GM23338 (cell line): ENCODE data around the gene TINAGL1. TPM values are rescaled to one million over a fixed set of nuclear protein-coding genes. Genes with fewer than 3 reads are reported as not detected.

ENCODE experiments used
- ATAC-seq: fragments of 200-7000 bp; cut with Tn5 transposase; 3 replicates; pipeline ENCODE4 v1.9.1; 2020
- DNase-seq: peaks from one replicate; pipeline ENCODE4 v3.0.0-alpha.2; 2015; ENCODE audit warnings: low spot score
- H2AFZ ChIP-seq: fragments of 200-600 bp; sonication (generic); 2 replicates; pipeline ENCODE4 v1.8.0; 2016; ENCODE audit warnings: antibody characterized with exemption, mild to moderate bottlenecking, moderate library complexity
- H3F3A ChIP-seq: fragments of 200-600 bp; sonication (generic); replicated peaks from 2 replicates; pipeline ENCODE4 v1.8.0; 2017; ENCODE audit warnings: antibody characterized with exemption, mixed run types, low read depth
- H3K27ac ChIP-seq: fragments of 200-600 bp; sonication (generic); 2 replicates; pipeline ENCODE4 v1.6.1; 2016; ENCODE audit warnings: low read depth
- H3K27me3 ChIP-seq: fragments of 200-600 bp; sonication (generic); 2 replicates; pipeline ENCODE4 v1.8.0; 2016; ENCODE audit warnings: mild to moderate bottlenecking, mixed run types, moderate library complexity; ENCODE audit not compliant: insufficient read depth
- H3K36me3 ChIP-seq: fragments of 200-600 bp; sonication (generic); 2 replicates; pipeline ENCODE4 v1.8.0; 2016; ENCODE audit warnings: mild to moderate bottlenecking; ENCODE audit not compliant: insufficient read depth
- H3K4me1 ChIP-seq: fragments of 200-600 bp; sonication (generic); 2 replicates; pipeline ENCODE4 v1.8.0; 2016; ENCODE audit warnings: mild to moderate bottlenecking, moderate library complexity; ENCODE audit not compliant: insufficient read depth
- H3K4me2 ChIP-seq: fragments of 200-600 bp; sonication (generic); 2 replicates; pipeline ENCODE4 v1.7.1; 2017; ENCODE audit warnings: mixed run types
- H3K4me3 ChIP-seq: fragments of 200-600 bp; sonication (generic); 2 replicates; pipeline ENCODE4 v1.6.1; 2016; ENCODE audit warnings: mixed run types
- H3K79me2 ChIP-seq: fragments of 200-600 bp; sonication (generic); replicated peaks from 2 replicates; pipeline ENCODE4 v1.8.0; 2017; ENCODE audit warnings: mild to moderate bottlenecking; ENCODE audit not compliant: insufficient read depth
- H3K9me2 ChIP-seq: fragments of 200-600 bp; sonication (generic); 2 replicates; pipeline ENCODE4 v1.8.0; 2017; ENCODE audit not compliant: insufficient read depth
- H4K20me1 ChIP-seq: fragments of 200-600 bp; sonication (generic); replicated peaks from 2 replicates; pipeline ENCODE4 v1.8.0; 2017; ENCODE audit warnings: mild to moderate bottlenecking; ENCODE audit not compliant: insufficient read depth
- H3K27ac Mint-ChIP-seq: 2 replicates; pipeline ENCODE4 v1.8.0; 2020; ENCODE audit warnings: inconsistent platforms, mild to moderate bottlenecking, moderate library complexity, mixed read lengths
- H3K27me3 Mint-ChIP-seq: 3 replicates; pipeline ENCODE4 v1.8.0; 2022; ENCODE audit warnings: low read depth, mild to moderate bottlenecking, moderate library complexity, mixed read lengths, inconsistent platforms; ENCODE audit not compliant: insufficient read depth, poor library complexity
- H3K36me3 Mint-ChIP-seq: 3 replicates; pipeline ENCODE4 v1.8.0; 2021; ENCODE audit warnings: low read depth, mild to moderate bottlenecking, inconsistent platforms, moderate library complexity, mixed read lengths
- H3K4me1 Mint-ChIP-seq: 3 replicates; pipeline ENCODE4 v1.8.0; 2020; ENCODE audit warnings: mild to moderate bottlenecking, inconsistent platforms, mixed read lengths
- H3K4me3 Mint-ChIP-seq: 3 replicates; pipeline ENCODE4 v1.8.0; 2021; ENCODE audit warnings: moderate library complexity, mild to moderate bottlenecking, inconsistent platforms, mixed read lengths
- H3K9me3 Mint-ChIP-seq: 3 replicates; pipeline ENCODE4 v1.8.0; 2020; ENCODE audit warnings: moderate library complexity, mild to moderate bottlenecking, inconsistent platforms, mixed read lengths
- CREB1 ChIP-seq: fragments of 250-450 bp; sonication (Bioruptor Pico); IDR thresholded peaks from 2 replicates; pipeline ENCODE4 v1.5.0; 2020; ENCODE audit warnings: low read depth, mild to moderate bottlenecking, moderate library complexity
- EZH2 ChIP-seq: fragments of 200-600 bp; sonication (generic); IDR thresholded peaks from one replicate; pipeline ENCODE4 v1.8.0; 2017; ENCODE audit warnings: antibody characterized with exemption, mild to moderate bottlenecking, low read depth; ENCODE audit not compliant: unreplicated experiment
- EZH2phosphoT487 ChIP-seq: fragments of 200-600 bp; sonication (generic); IDR thresholded peaks from one replicate; pipeline ENCODE4 v1.8.1; 2018; ENCODE audit warnings: antibody characterized with exemption; ENCODE audit not compliant: unreplicated experiment
- JUNB ChIP-seq: IDR thresholded peaks from one replicate; pipeline ENCODE4 v1.6.1; 2016; ENCODE audit warnings: antibody characterized with exemption; ENCODE audit not compliant: unreplicated experiment
- NANOG ChIP-seq: IDR thresholded peaks from 2 replicates; pipeline ENCODE4 v1.6.1; 2016; ENCODE audit warnings: antibody characterized with exemption, borderline replicate concordance
- POLR2AphosphoS5 ChIP-seq: IDR thresholded peaks from 2 replicates; pipeline ENCODE4 v1.6.1; 2016; ENCODE audit warnings: antibody characterized with exemption, low read depth
- REST ChIP-seq: IDR thresholded peaks from one replicate; pipeline ENCODE4 v1.6.1; 2018; ENCODE audit warnings: antibody characterized with exemption; ENCODE audit not compliant: unreplicated experiment
- STAT1 ChIP-seq: IDR thresholded peaks from one replicate; pipeline ENCODE4 v1.6.1; 2016; ENCODE audit warnings: antibody characterized with exemption; ENCODE audit not compliant: unreplicated experiment
- ZNF114 ChIP-seq: fragments of 250-450 bp; sonication (Bioruptor Pico); IDR thresholded peaks from 2 replicates; pipeline ENCODE4 v1.5.0; 2020; ENCODE audit warnings: mild to moderate bottlenecking, moderate library complexity
- ZNF331 ChIP-seq: fragments of 250-450 bp; sonication (Bioruptor Pico); IDR thresholded peaks from 2 replicates; pipeline ENCODE4 v1.5.0; 2020; ENCODE audit warnings: low read depth, mild to moderate bottlenecking, moderate library complexity
- ZNF462 ChIP-seq: fragments of 250-450 bp; sonication (Bioruptor Pico); IDR thresholded peaks from 2 replicates; pipeline ENCODE4 v1.5.0; 2020; ENCODE audit warnings: mild to moderate bottlenecking, moderate library complexity
- polyA plus RNA-seq: library from polyadenylated mRNA; unstranded; fragments of >200 nt; fragmentation: Nextera tagmentation; extraction: Ambion mirVana; gene quantifications from 2 replicates; pipeline ENCODE4 v1.2.1, GENCODE V29; 2016
- total RNA-seq: library from RNA; depleted of rRNA; stranded (reverse); fragments of >200 nt; shearing (Covaris generic); gene quantifications from 2 replicates; pipeline ENCODE4 v1.2.3, GENCODE V29; 2014
- TF ChIP-seq, protein P1 (sequence below): IDR thresholded peaks from 2 replicates; pipeline ENCODE4 v1.6.1; 2016; ENCODE audit warnings: antibody characterized with exemption
- TF ChIP-seq, protein P2 (sequence below), 2 experiments: fragments of 200-600 bp in 1 of 2; sonication (generic) in 1 of 2; conservative IDR thresholded peaks; 2 replicates each; pipeline versions ENCODE4 v1.5.1 to v1.6.1; 2016 to 2017; ENCODE audit warnings: antibody characterized with exemption in 2 of 2, low read depth in 2 of 2, mild to moderate bottlenecking in 2 of 2, moderate library complexity in 1 of 2

TINAGL1 gene
- total and polyA plus RNA-seq, 2 experiments from 2014 or later, result 6.8 to 15.8 TPM

- ATAC-seq (no peak), DNase-seq (no peak)
- Mint-ChIP-seq H3K4me3 (no peak overlapping the region), H3K27me3 (peaks cover 4% of the 10 kb centered on the region), H3K36me3 (no peaks in the 10 kb centered on the region), H3K4me1 (peaks cover 8% of the 10 kb centered on the region; the same call in 2 of the 3 replicates), H3K27ac (no peak overlapping the region), H3K9me3 (no peaks in the 10 kb centered on the region)
- Histone ChIP-seq H3K79me2 (no peaks in the 10 kb centered on the region), H3K27me3 (no peaks in the 10 kb centered on the region), H3K9me2 (no peaks in the 10 kb centered on the region), H3F3A (no peaks in the 10 kb centered on the region), H3K36me3 (no peaks in the 10 kb centered on the region), H3K4me3 (no peak overlapping the region), H4K20me1 (no peaks in the 10 kb centered on the region), H3K4me1 (no peaks in the 10 kb centered on the region; the same call in 1 of the 2 replicates), H3K27ac (no peak overlapping the region), H3K4me2 (no peak overlapping the region), H2AFZ (no peak overlapping the region)
- TF ChIP-seq NANOG, result no peak
- no peak for TF ChIP-seq STAT1
- TF ChIP-seq REST, result no peak
- TF ChIP-seq JUNB, result no peak
- no peak for TF ChIP-seq CREB1 (CRISPR knock-in tag)
- no peak for TF ChIP-seq ZNF331 (CRISPR knock-in tag)
- no peak for TF ChIP-seq POLR2AphosphoS5
- no peak for TF ChIP-seq ZNF462 (CRISPR knock-in tag)
- TF ChIP-seq EZH2, result no peak
- TF ChIP-seq, protein P1, sequence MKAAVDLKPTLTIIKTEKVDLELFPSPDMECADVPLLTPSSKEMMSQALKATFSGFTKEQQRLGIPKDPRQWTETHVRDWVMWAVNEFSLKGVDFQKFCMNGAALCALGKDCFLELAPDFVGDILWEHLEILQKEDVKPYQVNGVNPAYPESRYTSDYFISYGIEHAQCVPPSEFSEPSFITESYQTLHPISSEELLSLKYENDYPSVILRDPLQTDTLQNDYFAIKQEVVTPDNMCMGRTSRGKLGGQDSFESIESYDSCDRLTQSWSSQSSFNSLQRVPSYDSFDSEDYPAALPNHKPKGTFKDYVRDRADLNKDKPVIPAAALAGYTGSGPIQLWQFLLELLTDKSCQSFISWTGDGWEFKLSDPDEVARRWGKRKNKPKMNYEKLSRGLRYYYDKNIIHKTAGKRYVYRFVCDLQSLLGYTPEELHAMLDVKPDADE, result no peak
- no peak for TF ChIP-seq ZNF114 (CRISPR knock-in tag)
- TF ChIP-seq EZH2phosphoT487, result no peak
- TF ChIP-seq, protein P2, sequence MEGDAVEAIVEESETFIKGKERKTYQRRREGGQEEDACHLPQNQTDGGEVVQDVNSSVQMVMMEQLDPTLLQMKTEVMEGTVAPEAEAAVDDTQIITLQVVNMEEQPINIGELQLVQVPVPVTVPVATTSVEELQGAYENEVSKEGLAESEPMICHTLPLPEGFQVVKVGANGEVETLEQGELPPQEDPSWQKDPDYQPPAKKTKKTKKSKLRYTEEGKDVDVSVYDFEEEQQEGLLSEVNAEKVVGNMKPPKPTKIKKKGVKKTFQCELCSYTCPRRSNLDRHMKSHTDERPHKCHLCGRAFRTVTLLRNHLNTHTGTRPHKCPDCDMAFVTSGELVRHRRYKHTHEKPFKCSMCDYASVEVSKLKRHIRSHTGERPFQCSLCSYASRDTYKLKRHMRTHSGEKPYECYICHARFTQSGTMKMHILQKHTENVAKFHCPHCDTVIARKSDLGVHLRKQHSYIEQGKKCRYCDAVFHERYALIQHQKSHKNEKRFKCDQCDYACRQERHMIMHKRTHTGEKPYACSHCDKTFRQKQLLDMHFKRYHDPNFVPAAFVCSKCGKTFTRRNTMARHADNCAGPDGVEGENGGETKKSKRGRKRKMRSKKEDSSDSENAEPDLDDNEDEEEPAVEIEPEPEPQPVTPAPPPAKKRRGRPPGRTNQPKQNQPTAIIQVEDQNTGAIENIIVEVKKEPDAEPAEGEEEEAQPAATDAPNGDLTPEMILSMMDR (conservative IDR thresholded peaks at IDR 0.05; ENCODE audit: low read depth in 2 of 2), result no peak
Observed at GRCh38 chr1:31570228-31570627, 6.1 kb upstream of the TINAGL1 start.
